H9 (cell line): ENCODE data around the gene NEURL3. TPM values are rescaled to one million over a fixed set of nuclear protein-coding genes. Genes with fewer than 3 reads are reported as not detected.

Experiments
- DNase-seq: peaks from one replicate; pipeline ENCODE4 v3.0.0-alpha.2; 2017
- H2AFZ ChIP-seq: one replicate; pipeline ENCODE4 v1.6.1; 2013; ENCODE audit warnings: mild to moderate bottlenecking, low read length, control low read depth, moderate library complexity
- H2AK5ac ChIP-seq: 2 replicates; pipeline ENCODE4 v1.6.1; 2013; ENCODE audit warnings: low read length, control low read depth, mixed read lengths; ENCODE audit not compliant: insufficient read length
- H2BK120ac ChIP-seq: one replicate; pipeline ENCODE4 v1.6.1; 2013; ENCODE audit warnings: low read depth, mild to moderate bottlenecking, low read length, control low read depth, inconsistent platforms; ENCODE audit not compliant: poor library complexity, severe bottlenecking
- H2BK12ac ChIP-seq: 2 replicates; pipeline ENCODE4 v1.6.1; 2013; ENCODE audit warnings: low read length, control low read depth, mixed read lengths, low read depth; ENCODE audit not compliant: insufficient read length
- H2BK15ac ChIP-seq: 2 replicates; pipeline ENCODE4 v1.6.1; 2013; ENCODE audit warnings: low read depth, low read length, control low read depth
- H2BK20ac ChIP-seq: one replicate; pipeline ENCODE4 v1.6.1; 2013; ENCODE audit warnings: low read depth, mild to moderate bottlenecking, low read length, control low read depth, inconsistent platforms; ENCODE audit not compliant: poor library complexity, severe bottlenecking
- H2BK5ac ChIP-seq: 2 replicates; pipeline ENCODE4 v1.6.1; 2013; ENCODE audit warnings: low read length, control low read depth, mixed read lengths; ENCODE audit not compliant: insufficient read length
- H3K14ac ChIP-seq: 2 replicates; pipeline ENCODE4 v1.6.1; 2013; ENCODE audit warnings: low read length, control low read depth; ENCODE audit not compliant: insufficient read depth
- H3K18ac ChIP-seq: 2 replicates; pipeline ENCODE4 v1.6.1; 2013; ENCODE audit warnings: low read depth, mild to moderate bottlenecking, mixed read lengths, low read length, control low read depth; ENCODE audit not compliant: insufficient read length
- H3K23ac ChIP-seq: 2 replicates; pipeline ENCODE4 v1.6.1; 2013; ENCODE audit warnings: low read length, control low read depth, mixed read lengths, low read depth; ENCODE audit not compliant: insufficient read length
- H3K23me2 ChIP-seq: 2 replicates; pipeline ENCODE4 v1.6.1; 2013; ENCODE audit warnings: low read depth, mild to moderate bottlenecking, mixed read lengths, low read length, control low read depth; ENCODE audit not compliant: insufficient read length, poor library complexity, severe bottlenecking
- H3K27ac ChIP-seq: 2 replicates; pipeline ENCODE4 v1.5.1; 2013; ENCODE audit warnings: low read length, control low read depth, mixed read lengths, low read depth; ENCODE audit not compliant: insufficient read length
- H3K27me3 ChIP-seq: 2 replicates; pipeline ENCODE4 v1.6.1; 2013; ENCODE audit warnings: low read length, control low read depth, inconsistent platforms; ENCODE audit not compliant: insufficient read depth
- H3K4ac ChIP-seq: 2 replicates; pipeline ENCODE4 v1.6.1; 2013; ENCODE audit warnings: low read depth, mild to moderate bottlenecking, control low read depth, inconsistent platforms, low read length, moderate library complexity
- H3K4me1 ChIP-seq: 2 replicates; pipeline ENCODE4 v1.6.1; 2013; ENCODE audit warnings: low read length, control low read depth, inconsistent platforms; ENCODE audit not compliant: insufficient read depth
- H3K4me2 ChIP-seq: 2 replicates; pipeline ENCODE4 v1.6.1; 2013; ENCODE audit warnings: low read length, control low read depth, mixed read lengths; ENCODE audit not compliant: insufficient read length, insufficient read depth
- H3K56ac ChIP-seq: 2 replicates; pipeline ENCODE4 v1.6.1; 2013; ENCODE audit warnings: low read depth, mild to moderate bottlenecking, mixed read lengths, low read length, control low read depth; ENCODE audit not compliant: insufficient read length
- H3K79me1 ChIP-seq: 2 replicates; pipeline ENCODE4 v1.6.1; 2013; ENCODE audit warnings: low read depth, mild to moderate bottlenecking, moderate library complexity, low read length, control low read depth, inconsistent platforms; ENCODE audit not compliant: insufficient read depth, poor library complexity, severe bottlenecking
- H3K79me2 ChIP-seq: 2 replicates; pipeline ENCODE4 v1.6.1; 2013; ENCODE audit warnings: low read length, control low read depth, inconsistent platforms; ENCODE audit not compliant: insufficient read depth
- H3K9ac ChIP-seq: 2 replicates; pipeline ENCODE4 v1.6.1; 2013; ENCODE audit warnings: low read length, control low read depth, mixed read lengths; ENCODE audit not compliant: insufficient read length; ENCODE audit errors: extremely low read depth
- H3K9me3 ChIP-seq: one replicate; pipeline ENCODE4 v1.6.1; 2013; ENCODE audit warnings: low read depth, low read length, inconsistent platforms; ENCODE audit not compliant: control insufficient read depth
- H3T11ph ChIP-seq: one replicate; pipeline ENCODE4 v1.6.1; 2013; ENCODE audit warnings: mild to moderate bottlenecking, low read length, control low read depth, inconsistent platforms
- H4K20me1 ChIP-seq: one replicate; pipeline ENCODE4 v1.6.1; 2013; ENCODE audit not compliant: control insufficient read depth, insufficient read length, insufficient read depth
- H4K5ac ChIP-seq: 2 replicates; pipeline ENCODE4 v1.6.1; 2013; ENCODE audit warnings: low read depth, mild to moderate bottlenecking, mixed read lengths, low read length, control low read depth; ENCODE audit not compliant: insufficient read length
- H4K8ac ChIP-seq: replicated peaks from 2 replicates; pipeline ENCODE4 v1.6.1; 2013; ENCODE audit warnings: low read length, control low read depth, mixed read lengths, low read depth; ENCODE audit not compliant: insufficient read length
- H4K91ac ChIP-seq: 2 replicates; pipeline ENCODE4 v1.6.1; 2013; ENCODE audit warnings: low read depth, mild to moderate bottlenecking, moderate library complexity, mixed read lengths, low read length, control low read depth; ENCODE audit not compliant: insufficient read length
- H3K27ac Mint-ChIP-seq, 3 experiments: 2 replicates in 2 of 3; 3 replicates in 1 of 3; pipeline ENCODE4 v1.8.0; 2020 to 2021; ENCODE audit warnings: mixed read lengths in 3 of 3, mild to moderate bottlenecking in 1 of 3, moderate library complexity in 1 of 3
- H3K27me3 Mint-ChIP-seq: 2 replicates; pipeline ENCODE4 v1.8.0; 2021; ENCODE audit warnings: low read depth, mild to moderate bottlenecking, moderate library complexity, mixed read lengths
- H3K36me3 Mint-ChIP-seq, 3 experiments: 2 replicates in 2 of 3; 3 replicates in 1 of 3; pipeline ENCODE4 v1.8.0; 2020 to 2021; ENCODE audit warnings: low read depth in 3 of 3, mixed read lengths in 3 of 3; ENCODE audit not compliant: insufficient read depth in 1 of 3
- H3K4me1 Mint-ChIP-seq, 2 experiments: 2 replicates each; pipeline ENCODE4 v1.8.0; 2020; ENCODE audit warnings: mixed read lengths in 2 of 2
- H3K4me3 Mint-ChIP-seq, 2 experiments: 2 replicates in 1 of 2; 3 replicates in 1 of 2; pipeline ENCODE4 v1.8.0; 2020 to 2021; ENCODE audit warnings: mild to moderate bottlenecking in 2 of 2, mixed read lengths in 2 of 2, moderate library complexity in 1 of 2
- H3K9me3 Mint-ChIP-seq, 2 experiments: 2 replicates in 1 of 2; 3 replicates in 1 of 2; pipeline ENCODE4 v1.8.0; 2020; ENCODE audit warnings: mild to moderate bottlenecking in 2 of 2, mixed read lengths in 2 of 2, moderate library complexity in 1 of 2
- WGBS: extraction: QIAGEN DNeasy Blood & Tissue Kit; methylation state at CpG from one replicate; pipeline ENCODE4 v1.1.7; 2013; ENCODE audit warnings: missing lambda C conversion rate, low lambda C conversion rate, mixed read lengths; ENCODE audit not compliant: insufficient read length; ENCODE audit errors: extremely low coverage; 5-methylcytosine and 5-hydroxymethylcytosine counted together
- total RNA-seq: library from RNA; stranded (reverse); gene quantifications from 2 replicates; pipeline ENCODE4 v1.2.1, GENCODE V29; 2021
- TF ChIP-seq, protein P1 (sequence below): fragments of 200-600 bp; sonication (generic); conservative IDR thresholded peaks from 3 replicates; pipeline ENCODE4 v1.8.0; 2021; ENCODE audit warnings: antibody characterized with exemption, mild to moderate bottlenecking

The NEURL3 gene
- total RNA-seq, 1 experiment from 2014 or later: not detected

DNA sequence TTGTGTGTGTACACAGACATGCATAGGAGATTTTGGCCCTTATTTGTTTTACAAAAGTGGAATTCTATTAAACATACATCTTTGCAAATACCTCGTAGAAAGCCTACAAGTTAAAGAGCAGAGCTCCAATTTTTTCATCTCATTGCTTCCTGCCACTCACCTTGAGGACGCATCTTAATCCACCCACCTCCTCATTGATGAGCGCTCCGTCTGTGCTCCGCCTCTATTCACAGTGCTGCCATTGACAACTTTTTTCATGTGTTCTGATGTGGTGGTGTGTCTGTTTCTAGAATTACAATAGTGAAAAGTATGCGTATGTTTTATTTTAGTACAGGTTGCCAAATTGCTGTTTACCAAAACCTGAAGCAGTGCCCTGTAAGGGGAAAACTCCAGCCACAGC, 36.3 kb downstream of the NEURL3 start:
- no peak overlapping the region for H3K27ac ChIP-seq
- H3K4me1 Mint-ChIP-seq: peaks cover 3 to 7% of the 10 kb centered on the region in 2 experiments; a peak in 3 of 4 replicates
- H2BK12ac ChIP-seq: no peak overlapping the region
- H2AFZ ChIP-seq: no peak overlapping the region
- no peak overlapping the region for H3K14ac ChIP-seq
- no peak overlapping the region for H3K23ac ChIP-seq
- no peaks in the 10 kb centered on the region for H3K23me2 ChIP-seq
- H3K4me3 Mint-ChIP-seq: no peak overlapping the region
- H3K27ac Mint-ChIP-seq: no peak overlapping the region
- no peak overlapping the region for H3K4ac ChIP-seq
- no peaks in the 10 kb centered on the region for H3K4me1 ChIP-seq
- H4K5ac ChIP-seq: no peak overlapping the region
- H4K20me1 ChIP-seq: no peaks in the 10 kb centered on the region
- no peaks in the 10 kb centered on the region for H3K79me2 ChIP-seq
- no peak overlapping the region for H3K4me2 ChIP-seq
- no peak overlapping the region for H2BK120ac ChIP-seq
- no peaks in the 10 kb centered on the region for H3K27me3 ChIP-seq
- no peak overlapping the region for H2AK5ac ChIP-seq
- H3K56ac ChIP-seq: no peak overlapping the region
- no peaks in the 10 kb centered on the region for H3K36me3 Mint-ChIP-seq
- no peaks in the 10 kb centered on the region for H3K9me3 ChIP-seq
- H2BK20ac ChIP-seq: no peak overlapping the region
- no peak overlapping the region for H3K18ac ChIP-seq
- no peak overlapping the region for H3T11ph ChIP-seq
- H3K9me3 Mint-ChIP-seq: no peaks in the 10 kb centered on the region
- H3K27me3 Mint-ChIP-seq: peaks cover 6% of the 10 kb centered on the region
- no peak overlapping the region for H4K8ac ChIP-seq
- no peak overlapping the region for H3K9ac ChIP-seq
- no peak overlapping the region for H4K91ac ChIP-seq
- no CpG with 5 or more reads among the region's 6 CpGs for WGBS
- H3K79me1 ChIP-seq: no peaks in the 10 kb centered on the region
- DNase-seq: no peak
- no peak overlapping the region for H2BK5ac ChIP-seq
- no peak overlapping the region for H2BK15ac ChIP-seq
- TF ChIP-seq, protein P1, sequence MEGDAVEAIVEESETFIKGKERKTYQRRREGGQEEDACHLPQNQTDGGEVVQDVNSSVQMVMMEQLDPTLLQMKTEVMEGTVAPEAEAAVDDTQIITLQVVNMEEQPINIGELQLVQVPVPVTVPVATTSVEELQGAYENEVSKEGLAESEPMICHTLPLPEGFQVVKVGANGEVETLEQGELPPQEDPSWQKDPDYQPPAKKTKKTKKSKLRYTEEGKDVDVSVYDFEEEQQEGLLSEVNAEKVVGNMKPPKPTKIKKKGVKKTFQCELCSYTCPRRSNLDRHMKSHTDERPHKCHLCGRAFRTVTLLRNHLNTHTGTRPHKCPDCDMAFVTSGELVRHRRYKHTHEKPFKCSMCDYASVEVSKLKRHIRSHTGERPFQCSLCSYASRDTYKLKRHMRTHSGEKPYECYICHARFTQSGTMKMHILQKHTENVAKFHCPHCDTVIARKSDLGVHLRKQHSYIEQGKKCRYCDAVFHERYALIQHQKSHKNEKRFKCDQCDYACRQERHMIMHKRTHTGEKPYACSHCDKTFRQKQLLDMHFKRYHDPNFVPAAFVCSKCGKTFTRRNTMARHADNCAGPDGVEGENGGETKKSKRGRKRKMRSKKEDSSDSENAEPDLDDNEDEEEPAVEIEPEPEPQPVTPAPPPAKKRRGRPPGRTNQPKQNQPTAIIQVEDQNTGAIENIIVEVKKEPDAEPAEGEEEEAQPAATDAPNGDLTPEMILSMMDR: no peak
